Heart left ventricle (tissue), 16 donors: Measurements from ENCODE around the gene AKAP6. TPM values are rescaled to one million over a fixed set of nuclear protein-coding genes. Genes with fewer than 3 reads are reported as not detected.

ENCODE experiments used
- ATAC-seq, 4 donors: fragments of 200-7000 bp; cut with Tn5 transposase; one replicate each; pipeline ENCODE4 v1.9.1; 2020 to 2022; ENCODE audit warnings: moderate library complexity in 4 of 4, mild to moderate bottlenecking in 3 of 4, moderate number of reproducible peaks in 1 of 4
- DNase-seq, 5 donors: peaks; one replicate each; pipeline ENCODE4 v3.0.0-alpha.2; 2020
- H3K27ac ChIP-seq, 12 donors: fragments of 200-600 bp; sonication (generic) in 4 of 12; one replicate each; pipeline versions ENCODE4 v1.5.0 to v1.8.0; 2016 to 2022; ENCODE audit warnings: mild to moderate bottlenecking in 2 of 12
- H3K27me3 ChIP-seq, 9 donors: fragments of 200-600 bp; sonication (generic) in 2 of 9; one replicate each; pipeline versions ENCODE4 v1.5.1 to v1.8.0; 2016 to 2022; ENCODE audit warnings: mild to moderate bottlenecking in 3 of 9
- H3K36me3 ChIP-seq, 9 donors: fragments of 200-600 bp; sonication (generic) in 2 of 9; one replicate each; pipeline versions ENCODE4 v1.5.0 to v1.8.0; 2018 to 2022; ENCODE audit warnings: mild to moderate bottlenecking in 2 of 9
- H3K4me1 ChIP-seq, 12 donors: fragments of 200-600 bp; sonication (generic) in 4 of 12; one replicate each; pipeline versions ENCODE4 v1.5.0 to v1.8.0; 2016 to 2022; ENCODE audit warnings: mild to moderate bottlenecking in 3 of 12
- H3K4me3 ChIP-seq, 12 donors: fragments of 200-600 bp; sonication (generic) in 4 of 12; one replicate each; pipeline versions ENCODE4 v1.5.0 to v1.8.0; 2017 to 2022; ENCODE audit warnings: mild to moderate bottlenecking in 9 of 12, moderate library complexity in 4 of 12
- H3K9me3 ChIP-seq, 12 donors: fragments of 200-600 bp; sonication (generic) in 4 of 12; one replicate each; pipeline versions ENCODE4 v1.5.0 to v1.8.0; 2016 to 2022; ENCODE audit warnings: mild to moderate bottlenecking in 1 of 12
- POLR2A ChIP-seq, 2 donors: fragments of 450-650 bp; IDR thresholded peaks; one replicate each; pipeline ENCODE4 v1.6.1; 2017; ENCODE audit warnings: antibody characterized with exemption in 2 of 2, mild to moderate bottlenecking in 2 of 2, moderate library complexity in 2 of 2
- WGBS, 4 donors: extraction: QIAGEN DNeasy Blood & Tissue Kit in 2 of 4; methylation state at CpG; one replicate each; pipeline versions ENCODE4 v1.1.5 to v1.1.7; 2013 to 2018; 5-methylcytosine and 5-hydroxymethylcytosine counted together
- intact Hi-C, 10 donors: fragments of 100-400 bp; cut with DNase I; formaldehyde crosslinking; loops; one replicate each; pipeline versions ENCODE4 v1.11.1 to v1.14.2; 2022
- polyA plus RNA-seq, 2 donors: library from polyadenylated mRNA; stranded (reverse); fragments of 200-250 nt; gene quantifications; one replicate each; pipeline ENCODE4 v1.2.3, GENCODE V29; 2013
- total RNA-seq, 9 donors: library from RNA; depleted of rRNA in 2 of 9; stranded (reverse); fragments of >200 nt in 2 of 9; fragmentation: NEBNext Ultra II Directional in 3 of 9; extraction: Animal tissue kit (Norgen Biotek cat#: 25700) in 3 of 9; gene quantifications; one replicate each; pipeline versions ENCODE4 v1.1.0 to v1.2.4, GENCODE V29; 2016 to 2023
- TF ChIP-seq, protein P1 (sequence below), 12 donors: fragments of 200-600 bp; sonication (generic) in 4 of 12; IDR thresholded peaks; one replicate each; pipeline versions ENCODE4 v1.5.0 to v1.8.0; 2018 to 2022; ENCODE audit warnings: antibody characterized with exemption in 12 of 12, mild to moderate bottlenecking in 5 of 12
- donor health status: ischemic (EF 13 %, LVEDD 7.1; RV severe dilation, severe dysfunction).
- donor health status: healthy with polysubstance abuse.
- donor health status: DM: no; HTN: yes; CAD: no.
- donor health status: DM: no; HTN: no; CAD: no.
- donor health status: ischemic (EF 25% LVEDD 6.9; RV normal size, moderate dysfunction).
- donor health status: ischemic (EF 25% LVEDD 5.7; RV mildly dilated, moderate dysfunction).
- donor health status: healthy.
- donor health status: DM: yes; HTN: yes; CAD: no.
- donor health status: ischemic (EF 35%, LVEDD 5.7; RV mildly dilated, moderate dysfunction).
- donor health status: nonischemic (EF 11% LVEDD 7.7; RV severe dilation, severe dysfunction).
- donor health status: DM: yes; HTN: yes; CAD: no.
- donor health status: PGD.
- donor health status: ischemic (EF 29% LVEDD 5.4; RV normal size, mild dysfunction).
- donor health status: nonischemic (EF 23%, LVEDD 6.1; RV moderate dilation, normal function).

The AKAP6 gene
- total and polyA plus RNA-seq, 11 donors = 20.4 to 303 (median 206) TPM

DNA sequence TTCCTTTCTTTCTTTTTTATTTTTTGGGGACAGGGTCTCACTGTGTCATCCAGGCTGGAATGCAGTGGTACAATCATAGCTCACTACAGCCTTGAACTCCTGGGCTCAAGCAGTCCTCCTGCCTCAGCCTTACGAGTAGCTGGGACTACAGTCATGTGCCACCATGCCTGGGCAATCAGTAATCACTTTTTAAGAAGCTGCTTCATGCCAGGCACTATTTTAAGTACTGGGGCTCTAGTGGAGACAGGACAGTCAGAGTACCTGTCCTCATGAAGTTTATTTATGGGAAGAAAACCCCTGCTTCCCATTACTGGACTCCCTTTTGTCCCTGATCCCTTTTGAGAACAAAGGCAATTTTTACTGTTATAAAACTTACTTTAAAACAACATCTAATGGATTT is 485.6 kb downstream of the AKAP6 start:
- 50 to 61% (median 58%) methylated on average over 1 of the region's 1 CpG for WGBS, 4 donors
- DNase-seq = no peak
- TF ChIP-seq POLR2A (IDR thresholded peaks at IDR 0.05) = no peak
- TF ChIP-seq, protein P1, sequence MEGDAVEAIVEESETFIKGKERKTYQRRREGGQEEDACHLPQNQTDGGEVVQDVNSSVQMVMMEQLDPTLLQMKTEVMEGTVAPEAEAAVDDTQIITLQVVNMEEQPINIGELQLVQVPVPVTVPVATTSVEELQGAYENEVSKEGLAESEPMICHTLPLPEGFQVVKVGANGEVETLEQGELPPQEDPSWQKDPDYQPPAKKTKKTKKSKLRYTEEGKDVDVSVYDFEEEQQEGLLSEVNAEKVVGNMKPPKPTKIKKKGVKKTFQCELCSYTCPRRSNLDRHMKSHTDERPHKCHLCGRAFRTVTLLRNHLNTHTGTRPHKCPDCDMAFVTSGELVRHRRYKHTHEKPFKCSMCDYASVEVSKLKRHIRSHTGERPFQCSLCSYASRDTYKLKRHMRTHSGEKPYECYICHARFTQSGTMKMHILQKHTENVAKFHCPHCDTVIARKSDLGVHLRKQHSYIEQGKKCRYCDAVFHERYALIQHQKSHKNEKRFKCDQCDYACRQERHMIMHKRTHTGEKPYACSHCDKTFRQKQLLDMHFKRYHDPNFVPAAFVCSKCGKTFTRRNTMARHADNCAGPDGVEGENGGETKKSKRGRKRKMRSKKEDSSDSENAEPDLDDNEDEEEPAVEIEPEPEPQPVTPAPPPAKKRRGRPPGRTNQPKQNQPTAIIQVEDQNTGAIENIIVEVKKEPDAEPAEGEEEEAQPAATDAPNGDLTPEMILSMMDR (IDR thresholded peaks at IDR 0.05) = no peak
- peaks cover 0 to 51% (median 17%) of the 10 kb centered on the region in 12 donors for H3K4me1 ChIP-seq
- H3K27me3 ChIP-seq = no peaks in the 10 kb centered on the region
- no peaks in the 10 kb centered on the region for H3K36me3 ChIP-seq
- peak in 3 of 4 donors; percentile 19 to 45 (median 25) for ATAC-seq
- intact Hi-C loops = no loop called here
- H3K4me3 ChIP-seq = no peak overlapping the region
- H3K27ac ChIP-seq = peak overlapping the region in 2 of 12 donors; percentile 24 to 27
- H3K9me3 ChIP-seq = no peaks in the 10 kb centered on the region

DNA sequence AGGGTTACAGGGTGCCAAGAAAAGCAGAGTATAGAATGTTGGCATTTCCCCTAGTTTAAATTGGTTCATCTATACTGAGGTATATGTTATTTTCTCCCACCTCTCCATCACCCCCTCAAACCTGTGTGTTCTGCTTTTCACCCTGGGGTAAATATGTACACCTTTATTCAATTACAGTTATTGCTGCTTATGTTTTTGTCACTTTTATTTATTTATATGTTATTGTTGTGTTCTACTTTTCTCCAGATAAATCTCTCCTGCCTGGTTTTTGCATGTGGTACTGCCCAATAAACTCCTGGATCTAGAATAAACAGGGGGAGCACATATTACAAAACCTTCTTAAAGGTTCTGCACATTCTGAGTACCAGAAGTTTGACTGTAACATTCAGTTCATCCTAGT is 487.5 kb downstream of the AKAP6 start:
- Histone ChIP-seq H3K4me3 (no peak overlapping the region), H3K36me3 (peaks cover 0 to 3% (median 0%) of the 10 kb centered on the region in 9 donors), H3K27ac (no peak overlapping the region), H3K9me3 (no peaks in the 10 kb centered on the region), H3K27me3 (no peaks in the 10 kb centered on the region), H3K4me1 (peaks cover 0 to 62% (median 17%) of the 10 kb centered on the region in 12 donors)
- ATAC-seq = no peak
- intact Hi-C loops = no loop called here
- no peak for TF ChIP-seq POLR2A (IDR thresholded peaks at IDR 0.05)
- TF ChIP-seq, protein P1 (IDR thresholded peaks at IDR 0.05) = no peak
- no peak for DNase-seq

DNA sequence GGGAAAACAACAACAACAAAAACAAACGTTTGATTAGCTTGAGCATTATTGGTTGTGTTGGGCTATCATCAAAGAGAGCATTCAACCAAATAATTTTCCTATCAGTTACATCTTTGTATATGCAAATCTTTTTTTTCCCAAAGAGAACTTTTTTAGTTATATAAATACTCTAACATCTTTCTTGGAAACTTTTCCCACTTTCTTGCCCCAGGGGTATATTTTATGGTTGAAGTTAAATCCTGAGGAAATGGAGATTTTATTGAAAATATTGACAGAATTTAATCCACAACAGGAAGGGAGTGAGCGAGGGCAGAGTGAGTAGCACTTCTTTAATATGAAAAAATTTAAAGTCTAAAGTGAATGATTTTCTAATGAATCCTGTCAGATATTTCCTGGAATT is 488.7 kb downstream of the AKAP6 start:
- ATAC-seq (no peak), DNase-seq (no peak)
- no peaks in the 10 kb centered on the region for H3K27me3 ChIP-seq
- H3K9me3 ChIP-seq = no peaks in the 10 kb centered on the region
- no peak overlapping the region for H3K27ac ChIP-seq
- H3K36me3 ChIP-seq = peaks cover 0 to 13% (median 0%) of the 10 kb centered on the region in 9 donors
- TF ChIP-seq POLR2A (IDR thresholded peaks at IDR 0.05) = no peak
- TF ChIP-seq, protein P1 (IDR thresholded peaks at IDR 0.05) = no peak
- no peak overlapping the region for H3K4me3 ChIP-seq
- peaks cover 0 to 72% (median 16%) of the 10 kb centered on the region in 12 donors for H3K4me1 ChIP-seq
- 52 to 66% (median 62%) methylated on average over 2 of the region's 2 CpGs for WGBS, 4 donors
- intact Hi-C loops = no loop called here

DNA sequence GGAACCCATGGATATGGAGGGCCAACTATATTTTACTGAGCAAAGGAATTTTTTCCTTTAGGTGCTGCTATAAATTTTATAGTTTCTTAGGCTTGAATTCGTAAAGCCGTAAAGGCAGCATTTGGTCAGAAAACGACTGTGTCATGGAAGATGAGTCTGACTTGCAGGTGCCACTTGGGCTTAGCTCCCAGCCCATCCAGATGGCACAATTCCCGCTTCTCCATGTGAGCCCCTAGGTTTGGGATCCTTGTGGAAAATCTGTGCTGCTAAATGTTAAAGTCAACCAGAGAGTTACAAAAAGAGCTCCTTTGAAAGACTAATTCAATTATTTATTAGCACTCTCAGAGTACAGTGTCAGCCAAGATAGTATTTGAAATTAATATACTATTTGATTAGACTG is 489.5 kb downstream of the AKAP6 start:
- WGBS, 4 donors = 80 to 88% (median 86%) methylated on average over 4 of the region's 4 CpGs
- no peaks in the 10 kb centered on the region for H3K27me3 ChIP-seq
- ATAC-seq (no peak), DNase-seq (no peak)
- H3K27ac ChIP-seq = peak overlapping the region in 3 of 12 donors; percentile 30 to 84 (median 76)
- H3K9me3 ChIP-seq = no peaks in the 10 kb centered on the region
- H3K36me3 ChIP-seq = peaks cover 0 to 19% (median 0%) of the 10 kb centered on the region in 9 donors
- peaks cover 0 to 70% (median 13%) of the 10 kb centered on the region in 12 donors for H3K4me1 ChIP-seq
- H3K4me3 ChIP-seq = no peak overlapping the region
- intact Hi-C loops = no loop called here
- TF ChIP-seq, protein P1 (IDR thresholded peaks at IDR 0.05) = no peak
- TF ChIP-seq POLR2A (IDR thresholded peaks at IDR 0.05) = no peak
